BE2C (cell line): ENCODE data around the gene CLPSL2.

Source experiments
- DNase-seq: peaks from one replicate; pipeline ENCODE4 v3.0.0-alpha.2; 2020
- H3K27me3 ChIP-seq: fragments of 250-450 bp; sonication (Bioruptor Pico); 2 replicates; pipeline ENCODE4 v1.5.1; 2020; ENCODE audit warnings: mild to moderate bottlenecking
- H3K36me3 ChIP-seq: fragments of 250-450 bp; sonication (Bioruptor Pico); 2 replicates; pipeline ENCODE4 v1.5.1; 2020; ENCODE audit warnings: mild to moderate bottlenecking
- H3K4me1 ChIP-seq: fragments of 250-450 bp; sonication (Bioruptor Pico); 2 replicates; pipeline ENCODE4 v1.5.1; 2020
- H3K4me3 ChIP-seq: 2 replicates; pipeline ENCODE4 v1.5.1; 2011; ENCODE audit warnings: low read depth, low read length
- H3K9me3 ChIP-seq: fragments of 250-450 bp; sonication (Bioruptor Pico); 2 replicates; pipeline ENCODE4 v1.5.1; 2020
- TF ChIP-seq, protein P1 (sequence below): IDR thresholded peaks from 2 replicates; pipeline ENCODE4 v1.5.1; 2012; ENCODE audit warnings: mild to moderate bottlenecking, low read depth, low read length

CLPSL2 gene

GRCh38 chr6:35745509-35745908, 30.9 kb upstream of the CLPSL2 start:
- Histone ChIP-seq H3K27me3 (no peaks in the 10 kb centered on the region), H3K4me3 (no peak overlapping the region), H3K9me3 (no peaks in the 10 kb centered on the region), H3K4me1 (no peaks in the 10 kb centered on the region), H3K36me3 (no peaks in the 10 kb centered on the region)
- DNase-seq = no peak
- TF ChIP-seq, protein P1, sequence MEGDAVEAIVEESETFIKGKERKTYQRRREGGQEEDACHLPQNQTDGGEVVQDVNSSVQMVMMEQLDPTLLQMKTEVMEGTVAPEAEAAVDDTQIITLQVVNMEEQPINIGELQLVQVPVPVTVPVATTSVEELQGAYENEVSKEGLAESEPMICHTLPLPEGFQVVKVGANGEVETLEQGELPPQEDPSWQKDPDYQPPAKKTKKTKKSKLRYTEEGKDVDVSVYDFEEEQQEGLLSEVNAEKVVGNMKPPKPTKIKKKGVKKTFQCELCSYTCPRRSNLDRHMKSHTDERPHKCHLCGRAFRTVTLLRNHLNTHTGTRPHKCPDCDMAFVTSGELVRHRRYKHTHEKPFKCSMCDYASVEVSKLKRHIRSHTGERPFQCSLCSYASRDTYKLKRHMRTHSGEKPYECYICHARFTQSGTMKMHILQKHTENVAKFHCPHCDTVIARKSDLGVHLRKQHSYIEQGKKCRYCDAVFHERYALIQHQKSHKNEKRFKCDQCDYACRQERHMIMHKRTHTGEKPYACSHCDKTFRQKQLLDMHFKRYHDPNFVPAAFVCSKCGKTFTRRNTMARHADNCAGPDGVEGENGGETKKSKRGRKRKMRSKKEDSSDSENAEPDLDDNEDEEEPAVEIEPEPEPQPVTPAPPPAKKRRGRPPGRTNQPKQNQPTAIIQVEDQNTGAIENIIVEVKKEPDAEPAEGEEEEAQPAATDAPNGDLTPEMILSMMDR = no peak

DNA sequence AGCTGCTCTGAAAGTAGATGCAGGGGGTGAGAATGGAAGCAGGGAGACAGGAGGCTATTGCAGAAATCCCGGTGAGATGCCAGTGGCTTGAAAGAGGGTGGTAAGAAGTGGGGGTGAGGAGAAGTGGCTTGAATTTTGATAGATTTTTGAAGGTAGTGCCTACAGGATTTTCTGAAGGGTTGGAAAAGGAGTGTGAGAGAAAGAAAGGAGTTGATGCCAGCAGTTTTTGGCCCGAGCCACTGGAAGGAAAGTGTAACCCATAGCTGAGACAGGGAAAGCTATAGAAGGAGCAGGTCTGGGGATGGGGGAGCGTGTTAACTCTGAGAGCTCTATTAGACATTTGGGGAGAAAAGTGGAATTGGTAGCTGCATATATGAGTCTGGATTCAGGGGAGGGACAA, 29.9 kb upstream of the CLPSL2 start:
- Histone ChIP-seq H3K27me3 (no peaks in the 10 kb centered on the region), H3K4me3 (no peak overlapping the region), H3K4me1 (no peaks in the 10 kb centered on the region), H3K9me3 (no peaks in the 10 kb centered on the region), H3K36me3 (no peaks in the 10 kb centered on the region)
- TF ChIP-seq, protein P1 = no peak
- DNase-seq = no peak

- no peak for DNase-seq
- no peak overlapping the region for H3K4me3 ChIP-seq
- TF ChIP-seq, protein P1 = no peak
- no peaks in the 10 kb centered on the region for H3K36me3 ChIP-seq
- no peaks in the 10 kb centered on the region for H3K9me3 ChIP-seq
- H3K4me1 ChIP-seq = no peaks in the 10 kb centered on the region
- no peaks in the 10 kb centered on the region for H3K27me3 ChIP-seq
Measured at GRCh38 chr6:35747877-35748276, 28.5 kb upstream of the CLPSL2 start.

GRCh38 chr6:35750557-35750956, 25.8 kb upstream of the CLPSL2 start:
- no peak overlapping the region for H3K4me3 ChIP-seq
- no peaks in the 10 kb centered on the region for H3K36me3 ChIP-seq
- no peaks in the 10 kb centered on the region for H3K4me1 ChIP-seq
- no peaks in the 10 kb centered on the region for H3K9me3 ChIP-seq
- H3K27me3 ChIP-seq = no peaks in the 10 kb centered on the region
- TF ChIP-seq, protein P1 = no peak
- DNase-seq = no peak

DNA sequence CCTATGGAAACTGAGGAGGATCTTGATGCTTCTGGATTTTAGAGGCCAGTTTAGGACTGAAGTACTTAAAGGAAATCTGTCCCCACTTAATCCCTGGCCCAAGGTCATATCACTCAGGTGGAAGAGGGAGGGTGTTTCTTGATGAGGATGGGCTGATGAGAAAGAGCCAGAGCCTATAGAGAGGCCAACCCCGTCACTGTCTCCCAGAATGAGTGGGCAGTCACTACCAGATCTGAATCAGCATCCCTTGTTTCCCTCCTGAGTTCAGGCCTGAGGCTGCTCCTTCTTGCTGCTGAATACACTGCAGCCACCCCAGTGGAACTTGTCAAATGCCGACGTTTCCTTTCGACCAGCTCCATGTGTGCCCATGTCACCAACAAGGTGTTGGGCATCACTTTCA, 24.8 kb upstream of the CLPSL2 start:
- TF ChIP-seq, protein P1 = no peak
- no peak for DNase-seq
- no peaks in the 10 kb centered on the region for H3K27me3 ChIP-seq
- H3K9me3 ChIP-seq = no peaks in the 10 kb centered on the region
- no peaks in the 10 kb centered on the region for H3K36me3 ChIP-seq
- no peak overlapping the region for H3K4me3 ChIP-seq
- no peaks in the 10 kb centered on the region for H3K4me1 ChIP-seq

- Histone ChIP-seq H3K4me1 (no peaks in the 10 kb centered on the region), H3K36me3 (no peaks in the 10 kb centered on the region), H3K4me3 (no peak overlapping the region), H3K27me3 (no peaks in the 10 kb centered on the region), H3K9me3 (no peaks in the 10 kb centered on the region)
- no peak for DNase-seq
- TF ChIP-seq, protein P1 = no peak
Measured at GRCh38 chr6:35752330-35752729, 24.1 kb upstream of the CLPSL2 start.
